ENCODE data around the gene DCANP1. TPM values are rescaled to one million over a fixed set of nuclear protein-coding genes. Genes with fewer than 3 reads are reported as not detected.

The DCANP1 gene
- polyA plus RNA-seq, 1 donor (not counting 4 experiments of a cell fraction or from before 2014, with no cell fraction given): not detected

DNA sequence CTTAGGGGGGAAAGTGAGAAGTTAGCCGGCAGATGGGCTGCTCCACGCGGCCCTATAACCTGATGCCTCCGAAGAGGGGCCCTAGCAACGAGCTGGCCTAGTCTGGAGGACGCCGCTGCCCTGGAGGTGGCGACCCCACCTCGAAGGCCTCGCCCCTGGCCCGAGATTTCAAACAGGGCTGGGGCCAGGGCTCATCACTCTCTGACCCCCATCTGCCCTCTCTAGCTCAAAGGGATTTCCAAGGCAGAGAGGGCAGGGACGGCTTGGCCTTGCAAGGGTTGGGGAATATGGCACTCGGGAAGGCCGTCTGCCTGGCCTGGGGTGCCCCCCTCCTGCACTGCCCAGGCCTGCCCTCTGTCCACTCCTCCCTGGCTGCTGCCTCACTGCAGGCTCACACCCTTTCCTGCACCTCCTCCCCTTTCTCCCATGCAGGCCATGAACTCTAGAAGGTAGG is 30.5 kb upstream of the DCANP1 start:
- no peak for TF ChIP-seq EZH2 (IDR thresholded peaks at IDR 0.05; ENCODE audit: low read length)
- TF ChIP-seq, protein P1, sequence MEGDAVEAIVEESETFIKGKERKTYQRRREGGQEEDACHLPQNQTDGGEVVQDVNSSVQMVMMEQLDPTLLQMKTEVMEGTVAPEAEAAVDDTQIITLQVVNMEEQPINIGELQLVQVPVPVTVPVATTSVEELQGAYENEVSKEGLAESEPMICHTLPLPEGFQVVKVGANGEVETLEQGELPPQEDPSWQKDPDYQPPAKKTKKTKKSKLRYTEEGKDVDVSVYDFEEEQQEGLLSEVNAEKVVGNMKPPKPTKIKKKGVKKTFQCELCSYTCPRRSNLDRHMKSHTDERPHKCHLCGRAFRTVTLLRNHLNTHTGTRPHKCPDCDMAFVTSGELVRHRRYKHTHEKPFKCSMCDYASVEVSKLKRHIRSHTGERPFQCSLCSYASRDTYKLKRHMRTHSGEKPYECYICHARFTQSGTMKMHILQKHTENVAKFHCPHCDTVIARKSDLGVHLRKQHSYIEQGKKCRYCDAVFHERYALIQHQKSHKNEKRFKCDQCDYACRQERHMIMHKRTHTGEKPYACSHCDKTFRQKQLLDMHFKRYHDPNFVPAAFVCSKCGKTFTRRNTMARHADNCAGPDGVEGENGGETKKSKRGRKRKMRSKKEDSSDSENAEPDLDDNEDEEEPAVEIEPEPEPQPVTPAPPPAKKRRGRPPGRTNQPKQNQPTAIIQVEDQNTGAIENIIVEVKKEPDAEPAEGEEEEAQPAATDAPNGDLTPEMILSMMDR (optimal IDR thresholded peaks at IDR 0.05 in 1 of 3, IDR thresholded peaks at IDR 0.05 in 1 of 3, conservative IDR thresholded peaks at IDR 0.05 in 1 of 3; ENCODE audit: extremely low read depth in 1 of 3, insufficient read depth in 2 of 3, low read length in 3 of 3): no peak
- FAIRE-seq: no peak
- dilution Hi-C loops (cut with MboI; ENCODE audit: extremely low pct_ligation_motif_present, low sequenced_read_pairs): no loop called here

DNA sequence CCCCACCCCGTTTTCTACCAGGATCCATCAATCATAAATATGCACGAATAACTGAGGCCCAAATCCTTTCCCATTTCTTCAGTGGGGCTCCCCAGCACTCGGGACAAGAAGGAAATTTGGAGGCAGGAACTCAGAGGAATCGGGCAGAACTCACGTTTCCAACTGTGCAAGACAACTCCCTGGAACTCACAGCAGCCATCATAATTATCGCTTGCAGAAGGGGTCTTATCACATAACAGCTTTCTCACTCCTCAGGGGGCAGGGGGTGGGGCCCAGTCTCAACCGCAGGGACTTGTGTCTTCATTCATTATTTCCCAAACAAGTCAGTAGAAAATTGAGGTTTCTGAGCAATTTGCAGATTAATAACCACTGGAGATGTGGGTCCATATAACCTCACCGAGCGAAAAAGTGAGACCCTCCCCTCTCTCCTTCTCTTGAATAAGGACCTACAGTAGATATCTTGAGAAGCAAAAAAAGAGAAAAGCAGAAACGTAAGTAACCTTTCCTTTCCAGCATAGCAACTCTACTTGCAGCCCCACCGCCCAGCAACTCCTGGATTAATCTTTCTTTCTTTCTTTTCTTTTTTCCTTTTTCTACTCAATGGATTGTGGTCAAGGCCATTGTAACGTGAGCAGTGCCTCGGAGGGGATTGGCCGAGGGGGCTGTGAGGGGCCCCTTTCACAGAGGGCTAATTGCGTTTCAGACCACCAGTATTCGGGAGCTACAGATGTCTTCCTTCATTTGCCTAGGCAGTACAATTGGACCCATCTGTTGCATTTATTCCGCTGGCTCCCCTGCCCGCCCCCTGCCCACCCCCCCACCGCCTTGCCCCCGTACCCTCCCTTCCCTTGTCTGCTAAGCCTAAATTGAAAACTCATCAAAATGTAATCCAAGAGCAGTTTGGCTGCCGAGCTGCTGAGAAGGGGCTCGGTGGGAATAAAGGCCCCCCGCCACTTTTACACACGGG is 29.8 kb upstream of the DCANP1 start:
- Histone ChIP-seq H4K20me1 (ENCODE audit: control insufficient read depth, extremely low read depth, insufficient read depth, low read length) (no peaks in the 10 kb centered on the region), H3K27ac (ENCODE audit: control insufficient read depth, insufficient read depth, low read length) (no peak overlapping the region), H3K4me1 (ENCODE audit: control insufficient read depth, extremely low read depth, insufficient read depth, low read length) (peaks cover 12% of the 10 kb centered on the region), H3K9ac (ENCODE audit: control insufficient read depth, extremely low read depth, insufficient read depth, low read length) (no peak overlapping the region), H3K36me3 (ENCODE audit: control insufficient read depth in 2 of 2, extremely low read depth in 1 of 2, insufficient read depth in 2 of 2, low read length in 2 of 2) (no peaks in the 10 kb centered on the region), H3K79me2 (ENCODE audit: control insufficient read depth, insufficient read depth, low read length) (no peaks in the 10 kb centered on the region), H3K4me2 (ENCODE audit: control insufficient read depth, extremely low read depth, insufficient read depth, low read depth, low read length) (no peak overlapping the region), H3K4me3 (ENCODE audit: control insufficient read depth in 2 of 3, extremely low read depth in 1 of 3, insufficient read depth in 2 of 3, low read depth in 1 of 3, low read length in 3 of 3) (no peak overlapping the region), H3K9me3 (ENCODE audit: control insufficient read depth, low read depth, low read length) (no peaks in the 10 kb centered on the region), H2AFZ (ENCODE audit: control insufficient read depth, low read length) (no peak overlapping the region), H3K9me1 (ENCODE audit: control insufficient read depth, extremely low read depth, insufficient read depth, low read length) (no peaks in the 10 kb centered on the region), H3K27me3 (ENCODE audit: control insufficient read depth, extremely low read depth, insufficient read depth, low read length) (no peaks in the 10 kb centered on the region)
- FAIRE-seq (no peak), DNase-seq (ENCODE audit: low read depth, low spot score) (no peak)
- dilution Hi-C loops (cut with MboI; ENCODE audit: extremely low pct_ligation_motif_present, low sequenced_read_pairs): no loop called here
- TF ChIP-seq, protein P1 (optimal IDR thresholded peaks at IDR 0.05 in 1 of 3, IDR thresholded peaks at IDR 0.05 in 1 of 3, conservative IDR thresholded peaks at IDR 0.05 in 1 of 3; ENCODE audit: extremely low read depth in 1 of 3, insufficient read depth in 2 of 3, low read length in 3 of 3): no peak
- no peak for TF ChIP-seq EZH2 (IDR thresholded peaks at IDR 0.05; ENCODE audit: low read length)

More for the DNA sequence above, 30.5 kb upstream of the DCANP1 start:
- Histone ChIP-seq H3K4me1 (ENCODE audit: control insufficient read depth, extremely low read depth, insufficient read depth, low read length) (peaks cover 12% of the 10 kb centered on the region), H4K20me1 (ENCODE audit: control insufficient read depth, extremely low read depth, insufficient read depth, low read length) (no peaks in the 10 kb centered on the region), H3K9ac (ENCODE audit: control insufficient read depth, extremely low read depth, insufficient read depth, low read length) (no peak overlapping the region), H2AFZ (ENCODE audit: control insufficient read depth, low read length) (no peak overlapping the region), H3K4me2 (ENCODE audit: control insufficient read depth, extremely low read depth, insufficient read depth, low read depth, low read length) (no peak overlapping the region), H3K36me3 (ENCODE audit: control insufficient read depth in 2 of 2, extremely low read depth in 1 of 2, insufficient read depth in 2 of 2, low read length in 2 of 2) (no peaks in the 10 kb centered on the region), H3K9me3 (ENCODE audit: control insufficient read depth, low read depth, low read length) (no peaks in the 10 kb centered on the region), H3K4me3 (ENCODE audit: control insufficient read depth in 2 of 3, extremely low read depth in 1 of 3, insufficient read depth in 2 of 3, low read depth in 1 of 3, low read length in 3 of 3) (no peak overlapping the region), H3K27me3 (ENCODE audit: control insufficient read depth, extremely low read depth, insufficient read depth, low read length) (no peaks in the 10 kb centered on the region), H3K9me1 (ENCODE audit: control insufficient read depth, extremely low read depth, insufficient read depth, low read length) (no peaks in the 10 kb centered on the region), H3K27ac (ENCODE audit: control insufficient read depth, insufficient read depth, low read length) (no peak overlapping the region), H3K79me2 (ENCODE audit: control insufficient read depth, insufficient read depth, low read length) (no peaks in the 10 kb centered on the region)
- no peak for DNase-seq (ENCODE audit: low read depth, low spot score)

Measured in keratinocyte (primary cell).